SK-N-MC (cell line): Measurements from ENCODE around the gene SYNE1.
"Not testable (repeated sequence)": the region's sequence is repeated elsewhere in the genome, so short reads cannot be mapped to it uniquely, and the experiment has no call there.

ENCODE experiments used
- DNase-seq: peaks from one replicate; pipeline ENCODE4 v3.0.0-alpha.2; 2011; ENCODE audit warnings: low read depth, low spot score
- H3K27ac ChIP-seq: fragments of 200-600 bp; sonication (generic); 2 replicates; pipeline ENCODE4 v1.5.1; 2016; ENCODE audit warnings: mixed run types
- H3K36me3 ChIP-seq: fragments of 200-600 bp; sonication (generic); 2 replicates; pipeline ENCODE4 v1.6.1; 2017; ENCODE audit warnings: antibody characterized with exemption, low read length, mixed read lengths; ENCODE audit not compliant: insufficient read depth
- H3K4me3 ChIP-seq: fragments of 200-600 bp; sonication (generic); 2 replicates; pipeline ENCODE4 v1.5.1; 2016
- H3K9ac ChIP-seq: fragments of 200-600 bp; sonication (generic); 2 replicates; pipeline ENCODE4 v1.8.0; 2017; ENCODE audit warnings: mixed run types, mixed read lengths; ENCODE audit not compliant: insufficient read length
- H3K9me3 ChIP-seq: fragments of 200-600 bp; sonication (generic); 2 replicates; pipeline ENCODE4 v1.6.1; 2017; ENCODE audit warnings: low read depth, mild to moderate bottlenecking, antibody characterized with exemption, low read length, moderate library complexity, mixed read lengths
- EZH2 ChIP-seq: fragments of 200-600 bp; sonication (generic); IDR thresholded peaks from one replicate; pipeline ENCODE4 v1.6.1; 2017; ENCODE audit warnings: antibody characterized with exemption
- FOXP2 ChIP-seq: optimal IDR thresholded peaks from 2 replicates; pipeline ENCODE3; 2011; ENCODE audit warnings: mild to moderate bottlenecking, moderate library complexity; ENCODE audit not compliant: insufficient read depth; ENCODE audit errors: extremely low read length, control extremely low read depth
- POLR2AphosphoS5 ChIP-seq: IDR thresholded peaks from 2 replicates; pipeline ENCODE4 v1.6.1; 2012; ENCODE audit warnings: mild to moderate bottlenecking, low read depth, low read length, borderline replicate concordance

The SYNE1 gene

DNA sequence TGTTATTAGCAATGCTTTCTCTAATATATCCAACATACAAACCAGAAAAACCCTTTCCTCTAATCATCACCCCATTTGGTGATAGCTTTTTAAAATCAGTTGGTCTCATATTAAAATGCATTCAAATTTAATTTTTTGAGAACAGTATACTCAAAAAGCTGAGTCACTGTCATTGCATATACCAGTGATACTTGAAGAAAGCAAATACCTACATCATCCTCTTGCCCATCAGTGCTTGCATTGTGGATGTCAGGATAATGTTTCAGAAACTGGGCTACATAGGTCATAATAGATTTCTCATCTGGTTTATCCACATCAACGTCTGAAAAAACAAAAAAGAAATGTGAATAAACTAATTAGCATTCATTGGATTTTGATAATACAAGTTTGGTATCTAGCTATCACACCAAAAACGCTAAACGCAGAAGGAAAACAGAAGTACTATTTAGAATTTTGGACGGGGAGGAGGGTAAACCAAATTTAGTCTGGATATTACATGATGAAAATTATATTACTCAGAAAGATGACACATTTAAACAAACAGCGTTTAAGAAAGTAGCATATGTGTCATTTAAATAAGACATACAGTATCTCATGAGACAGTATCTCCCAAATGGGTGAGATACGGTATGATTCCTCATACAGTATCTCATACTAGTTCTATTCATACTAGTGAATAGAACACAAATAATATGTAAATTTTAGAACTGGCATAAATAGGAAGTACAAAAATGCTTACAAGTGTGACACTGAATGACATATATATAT is 134.6 kb downstream of the SYNE1 start:
- H3K36me3 ChIP-seq, result no peaks in the 10 kb centered on the region
- H3K9ac ChIP-seq, result no peak overlapping the region
- H3K27ac ChIP-seq, result no peak overlapping the region
- TF ChIP-seq POLR2AphosphoS5 (no peak), FOXP2 (no peak), EZH2 (no peak)
- no peak for DNase-seq
- no peak overlapping the region for H3K4me3 ChIP-seq
- H3K9me3 ChIP-seq, result no peaks in the 10 kb centered on the region

DNA sequence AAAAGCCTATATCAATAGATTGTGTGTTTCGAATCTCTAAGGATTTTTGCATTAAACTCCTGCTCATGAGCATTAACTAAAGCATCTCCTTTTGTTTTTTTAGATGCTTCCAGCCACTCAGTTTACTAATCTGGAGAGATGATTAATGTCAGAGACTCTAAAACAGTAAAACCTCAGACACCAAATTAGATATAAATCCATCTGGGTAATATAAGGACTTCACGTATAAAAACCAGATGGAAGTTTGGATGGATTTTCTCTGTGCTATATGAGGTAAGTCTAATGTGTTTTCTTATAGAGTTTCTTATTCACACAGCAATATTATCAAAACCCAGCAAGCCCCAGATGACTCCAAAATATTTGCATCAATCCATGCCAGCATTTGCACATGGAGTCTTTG is 137.2 kb downstream of the SYNE1 start:
- H3K36me3 ChIP-seq, result no peaks in the 10 kb centered on the region
- no peak overlapping the region for H3K27ac ChIP-seq
- no peak overlapping the region for H3K4me3 ChIP-seq
- TF ChIP-seq FOXP2 (no peak), POLR2AphosphoS5 (no peak), EZH2 (no peak)
- H3K9me3 ChIP-seq, result no peaks in the 10 kb centered on the region
- no peak overlapping the region for H3K9ac ChIP-seq
- DNase-seq, result no peak

DNA sequence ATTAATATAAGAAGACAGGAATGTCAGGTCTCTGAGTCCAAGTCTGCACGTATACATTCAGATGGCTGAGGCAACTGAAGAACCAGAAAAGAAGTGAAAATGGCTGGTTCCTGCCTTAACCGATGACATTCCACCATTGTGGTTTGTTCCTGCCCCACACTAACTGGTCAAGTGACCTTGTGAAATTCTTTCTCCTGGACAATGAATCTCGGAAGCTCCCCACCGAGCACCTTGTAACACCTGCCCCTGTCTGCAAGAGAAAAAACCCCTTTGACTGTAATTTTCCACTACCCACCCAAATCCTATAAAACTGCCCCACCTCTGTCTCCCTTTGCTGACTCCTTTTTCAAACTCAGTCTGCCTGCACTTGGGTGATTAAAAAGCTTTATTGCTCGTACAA is 140.4 kb downstream of the SYNE1 start:
- no peak overlapping the region for H3K4me3 ChIP-seq
- TF ChIP-seq FOXP2, result no peak
- TF ChIP-seq EZH2, result no peak
- no peak for TF ChIP-seq POLR2AphosphoS5
- H3K36me3 ChIP-seq, result no peaks in the 10 kb centered on the region
- H3K9me3 ChIP-seq, result no peaks in the 10 kb centered on the region
- H3K9ac ChIP-seq, result no peak overlapping the region
- H3K27ac ChIP-seq, result no peak overlapping the region
- DNase-seq, result no peak

DNA sequence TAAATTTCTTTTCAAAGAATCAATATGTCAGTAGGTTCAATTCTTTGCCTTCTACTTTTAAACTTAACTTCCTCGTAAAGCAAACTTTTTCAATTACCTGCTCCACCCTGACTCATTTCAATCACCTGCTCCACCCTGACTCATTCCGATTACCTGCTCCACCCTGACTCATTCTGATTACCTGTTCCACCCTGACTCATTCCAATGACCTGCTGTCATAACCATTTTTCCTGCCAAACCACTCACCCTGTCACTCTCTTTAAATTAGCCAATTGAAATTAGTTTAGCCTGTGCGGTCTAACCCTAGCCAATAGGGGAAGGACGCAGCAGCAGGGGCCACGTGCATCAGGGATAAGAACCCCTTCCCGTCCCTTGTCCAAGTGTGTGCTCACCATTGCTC is 141.7 kb downstream of the SYNE1 start:
- not testable (repeated sequence) for H3K4me3 ChIP-seq, H3K36me3 ChIP-seq, H3K27ac ChIP-seq, H3K9ac ChIP-seq, DNase-seq, H3K9me3 ChIP-seq

DNA sequence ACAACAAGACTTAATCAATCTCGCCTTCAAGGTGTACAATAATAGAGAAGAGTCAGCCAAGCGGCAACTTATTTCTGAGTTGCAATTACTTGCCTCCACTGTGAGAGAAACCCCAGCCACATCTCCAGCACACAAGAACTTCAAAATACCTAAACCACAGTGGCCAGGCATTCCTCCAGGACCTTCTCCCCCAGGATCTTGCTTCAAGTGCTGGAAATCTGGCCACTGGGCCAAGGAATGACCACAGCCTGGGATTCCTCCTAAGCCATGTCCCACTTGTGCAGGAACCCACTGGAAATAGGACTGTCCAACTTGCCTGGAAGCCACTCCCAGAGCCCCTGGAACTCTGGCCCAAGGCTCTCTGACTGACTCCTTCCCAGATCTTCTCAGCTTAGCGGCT is 144.9 kb downstream of the SYNE1 start:
- not testable (repeated sequence) for H3K27ac ChIP-seq, H3K9me3 ChIP-seq, DNase-seq, H3K4me3 ChIP-seq, H3K9ac ChIP-seq, H3K36me3 ChIP-seq

DNA sequence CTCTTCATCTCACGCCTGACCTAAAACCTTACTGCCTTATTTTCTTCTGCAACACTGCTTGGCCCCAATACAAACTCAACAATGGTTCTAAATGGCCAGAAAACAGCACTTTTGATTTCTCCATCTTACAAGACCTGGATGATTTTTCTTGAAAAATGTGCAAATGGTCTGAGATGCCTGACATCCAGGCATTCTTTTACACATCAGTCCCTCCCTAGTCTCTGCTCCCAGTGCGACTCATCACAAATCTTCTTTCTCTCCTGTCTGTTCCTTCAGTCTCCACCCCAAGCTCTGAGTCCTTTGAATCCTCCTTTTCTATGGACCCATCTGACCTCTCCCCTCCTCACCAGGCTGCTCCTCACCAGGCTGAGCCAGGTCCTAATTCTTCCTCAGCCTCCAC is 145.7 kb downstream of the SYNE1 start:
- H3K36me3 ChIP-seq, H3K4me3 ChIP-seq, DNase-seq, H3K9ac ChIP-seq, H3K27ac ChIP-seq, H3K9me3 ChIP-seq: not testable (repeated sequence)

DNA sequence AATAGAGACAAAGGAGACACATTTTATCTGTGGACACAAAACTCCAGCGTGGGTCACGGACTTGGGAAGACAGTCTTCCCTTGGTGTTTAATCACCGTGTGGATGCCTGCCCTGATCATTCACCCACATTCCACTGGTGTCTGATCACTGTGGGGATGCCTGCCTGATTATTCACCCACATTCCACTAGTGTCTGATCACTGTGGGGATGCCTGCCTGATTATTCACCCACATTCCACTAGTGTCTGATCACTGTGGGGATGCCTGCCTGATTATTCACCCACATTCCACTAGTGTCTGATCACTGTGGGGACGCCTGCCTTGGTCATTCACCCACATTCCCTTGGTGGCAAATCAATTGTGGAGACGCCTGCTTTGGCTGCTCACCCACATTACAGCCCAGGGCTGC is 146.2 kb downstream of the SYNE1 start:
- H3K9ac ChIP-seq, H3K36me3 ChIP-seq, DNase-seq, H3K4me3 ChIP-seq, H3K9me3 ChIP-seq, H3K27ac ChIP-seq: not testable (repeated sequence)

DNA sequence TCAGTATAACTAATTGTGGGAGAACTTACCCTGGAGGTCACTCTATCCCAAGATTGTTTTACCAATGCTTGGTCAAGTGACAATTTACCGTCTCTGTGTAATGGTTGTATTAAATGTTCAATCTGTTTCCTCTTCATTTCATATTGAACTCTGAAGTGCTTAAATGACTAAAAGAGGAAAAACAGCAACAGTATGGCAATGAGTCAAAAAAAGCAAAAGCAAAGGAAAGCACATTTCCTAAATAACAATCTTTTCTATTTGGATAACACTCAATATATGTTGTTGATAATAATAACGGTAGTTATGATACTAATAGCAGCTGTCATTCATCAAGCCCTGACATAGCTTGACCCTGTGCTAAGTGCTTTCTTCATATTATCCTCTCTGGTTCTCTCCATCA is 152.4 kb downstream of the SYNE1 start:
- Histone ChIP-seq H3K4me3 (no peak overlapping the region), H3K27ac (no peak overlapping the region), H3K9ac (no peak overlapping the region), H3K9me3 (no peaks in the 10 kb centered on the region), H3K36me3 (no peaks in the 10 kb centered on the region)
- no peak for DNase-seq
- TF ChIP-seq POLR2AphosphoS5 (no peak), EZH2 (no peak), FOXP2 (no peak)

DNA sequence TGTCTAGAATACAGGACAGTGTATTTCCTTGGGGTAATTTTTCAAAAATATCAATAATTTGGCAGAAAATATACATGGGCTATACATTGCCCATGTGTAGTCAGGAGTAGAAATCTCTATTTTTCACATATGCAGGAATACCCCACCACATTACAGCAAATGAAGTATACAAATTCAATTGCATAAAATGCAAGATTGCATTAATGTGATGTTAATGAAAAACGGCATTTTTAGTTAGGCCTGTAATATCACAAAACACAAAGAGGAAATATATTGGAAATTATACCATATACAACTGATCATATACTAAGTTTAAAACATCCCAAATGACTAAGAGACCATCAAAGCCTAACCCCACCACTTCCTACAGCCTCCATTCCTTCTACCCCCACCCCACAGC is 154.9 kb downstream of the SYNE1 start:
- no peak for DNase-seq
- H3K27ac ChIP-seq, result no peak overlapping the region
- no peak overlapping the region for H3K9ac ChIP-seq
- no peak overlapping the region for H3K4me3 ChIP-seq
- H3K9me3 ChIP-seq, result no peaks in the 10 kb centered on the region
- no peaks in the 10 kb centered on the region for H3K36me3 ChIP-seq
- TF ChIP-seq FOXP2 (no peak), POLR2AphosphoS5 (no peak), EZH2 (no peak)

DNA sequence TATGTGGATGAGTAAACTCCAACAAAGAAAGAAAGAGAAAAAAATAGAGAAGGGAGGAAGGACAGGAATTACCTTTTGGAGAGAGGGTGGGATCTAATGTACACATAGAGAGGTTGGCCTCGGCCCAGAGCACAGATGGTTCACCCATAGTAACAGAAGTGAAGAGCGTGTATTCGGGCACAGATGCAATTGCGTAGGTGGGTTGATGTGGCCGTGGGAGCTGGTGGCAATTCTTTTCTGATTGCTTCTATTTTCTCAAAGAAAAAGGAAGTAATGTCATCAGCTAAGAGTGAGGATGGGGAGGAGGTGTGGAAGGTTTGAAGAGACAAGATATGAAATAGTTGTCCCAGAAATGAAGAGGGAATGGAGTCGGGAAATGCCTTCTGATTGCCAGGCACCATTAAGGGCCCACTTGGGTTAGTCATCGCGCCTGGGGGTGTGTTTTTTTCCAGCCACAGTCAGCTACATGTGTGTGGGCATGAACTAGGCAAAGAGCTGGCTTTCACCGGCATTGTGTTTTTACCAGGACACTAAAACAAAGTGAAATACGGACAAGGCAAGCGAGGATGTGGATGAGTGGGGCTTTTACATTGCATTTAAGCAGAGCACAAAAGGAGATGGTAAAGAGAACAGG is 158.7 kb downstream of the SYNE1 start:
- DNase-seq, result no peak
- TF ChIP-seq EZH2 (no peak), FOXP2 (no peak), POLR2AphosphoS5 (no peak)
- no peaks in the 10 kb centered on the region for H3K36me3 ChIP-seq
- no peak overlapping the region for H3K27ac ChIP-seq
- H3K4me3 ChIP-seq, result no peak overlapping the region
- H3K9ac ChIP-seq, result no peak overlapping the region
- H3K9me3 ChIP-seq, result no peaks in the 10 kb centered on the region
